Esophagus muscularis mucosa (tissue), 4 donors: Measurements from ENCODE around the gene GPRC5D.

Experiments used
- EP300 ChIP-seq: sonication (generic); formaldehyde crosslinking; IDR thresholded peaks from one replicate; pipeline ENCODE4 v1.6.1; 2017; ENCODE audit warnings: antibody characterized with exemption
- POLR2A ChIP-seq: fragments of 450-650 bp; IDR thresholded peaks from one replicate; pipeline ENCODE4 v1.6.1; 2017; ENCODE audit warnings: antibody characterized with exemption, moderate library complexity, mild to moderate bottlenecking, low read depth
- POLR2AphosphoS5 ChIP-seq, 2 donors: sonication (generic); formaldehyde crosslinking; IDR thresholded peaks; one replicate each; pipeline ENCODE4 v1.6.1; 2017; ENCODE audit warnings: antibody characterized with exemption in 2 of 2
- TF ChIP-seq, protein P1 (sequence below), 3 experiments: fragments of 200-600 bp in 2 of 3; fragments of 450-650 bp in 1 of 3; sonication (generic) in 2 of 3; IDR thresholded peaks; one replicate each; pipeline ENCODE4 v1.5.1; 2017 to 2019; ENCODE audit warnings: antibody characterized with exemption in 3 of 3, mild to moderate bottlenecking in 2 of 3, moderate library complexity in 1 of 3

DNA sequence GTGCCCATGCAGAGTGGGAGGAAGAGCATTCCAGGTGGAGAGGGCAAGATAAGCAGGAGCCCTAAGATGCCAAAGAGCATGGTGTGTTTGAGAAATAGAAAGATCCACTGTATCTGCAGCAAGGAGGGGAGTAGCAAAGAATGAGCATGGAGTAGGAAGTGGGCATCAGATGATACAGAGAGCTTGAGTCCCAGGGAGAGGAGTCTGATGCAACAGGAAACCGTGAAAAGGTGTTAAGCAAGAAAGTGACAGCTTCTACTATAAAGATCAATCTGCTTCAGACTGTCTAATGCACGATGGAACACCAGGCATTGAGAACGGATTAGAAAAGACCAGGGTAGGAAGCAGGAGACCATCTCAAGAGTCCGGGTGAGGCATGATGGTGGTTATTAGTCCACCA, 12.3 kb upstream of the GPRC5D start:
- TF ChIP-seq, protein P1, sequence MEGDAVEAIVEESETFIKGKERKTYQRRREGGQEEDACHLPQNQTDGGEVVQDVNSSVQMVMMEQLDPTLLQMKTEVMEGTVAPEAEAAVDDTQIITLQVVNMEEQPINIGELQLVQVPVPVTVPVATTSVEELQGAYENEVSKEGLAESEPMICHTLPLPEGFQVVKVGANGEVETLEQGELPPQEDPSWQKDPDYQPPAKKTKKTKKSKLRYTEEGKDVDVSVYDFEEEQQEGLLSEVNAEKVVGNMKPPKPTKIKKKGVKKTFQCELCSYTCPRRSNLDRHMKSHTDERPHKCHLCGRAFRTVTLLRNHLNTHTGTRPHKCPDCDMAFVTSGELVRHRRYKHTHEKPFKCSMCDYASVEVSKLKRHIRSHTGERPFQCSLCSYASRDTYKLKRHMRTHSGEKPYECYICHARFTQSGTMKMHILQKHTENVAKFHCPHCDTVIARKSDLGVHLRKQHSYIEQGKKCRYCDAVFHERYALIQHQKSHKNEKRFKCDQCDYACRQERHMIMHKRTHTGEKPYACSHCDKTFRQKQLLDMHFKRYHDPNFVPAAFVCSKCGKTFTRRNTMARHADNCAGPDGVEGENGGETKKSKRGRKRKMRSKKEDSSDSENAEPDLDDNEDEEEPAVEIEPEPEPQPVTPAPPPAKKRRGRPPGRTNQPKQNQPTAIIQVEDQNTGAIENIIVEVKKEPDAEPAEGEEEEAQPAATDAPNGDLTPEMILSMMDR (IDR thresholded peaks at IDR 0.05): no peak
- TF ChIP-seq POLR2A: no peak
- TF ChIP-seq POLR2AphosphoS5 (IDR thresholded peaks at IDR 0.05): no peak
- TF ChIP-seq EP300: no peak
